HG03064 (cell line): ENCODE results near the gene CA10.

Source experiments
- ATAC-seq: cut with Tn5 transposase; IDR thresholded peaks from one replicate; pipeline ENCODE4 v1.9.1; 2021; ENCODE audit warnings: low read depth; ENCODE audit not compliant: unreplicated experiment

CA10 gene

GRCh38 chr17:51890710-51891109 is 267.8 kb downstream of the CA10 start:
- no peak for ATAC-seq

GRCh38 chr17:51888816-51889215 is 269.7 kb downstream of the CA10 start:
- ATAC-seq: no peak

GRCh38 chr17:51876986-51877385 is 281.5 kb downstream of the CA10 start:
- ATAC-seq: no peak

DNA sequence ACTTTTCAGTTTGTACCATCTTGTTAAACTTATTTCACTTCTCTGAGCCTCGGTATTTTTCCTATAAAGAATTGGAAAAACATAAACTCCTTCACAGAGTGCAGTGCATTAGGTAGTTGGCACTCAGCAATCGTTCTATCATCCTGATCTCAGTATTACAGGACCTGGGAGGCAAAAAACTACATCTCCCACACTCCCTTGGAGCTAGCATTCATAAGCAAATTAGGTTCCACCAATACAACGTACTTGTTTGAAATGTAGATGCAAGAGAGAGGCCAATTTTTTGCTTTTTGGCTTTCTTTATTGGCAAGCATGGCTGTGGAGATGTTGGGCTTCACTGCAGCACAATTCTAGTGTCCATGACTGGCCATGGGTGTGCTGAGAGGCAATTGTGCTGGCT is 285.2 kb downstream of the CA10 start:
- ATAC-seq: no peak

- no peak for ATAC-seq
Measured at GRCh38 chr17:51869387-51869786, 289.1 kb downstream of the CA10 start.

GRCh38 chr17:51860954-51861561 is 297.5 kb downstream of the CA10 start:
- ATAC-seq: no peak

GRCh38 chr17:51857052-51857597 is 301.4 kb downstream of the CA10 start:
- ATAC-seq: no peak

DNA sequence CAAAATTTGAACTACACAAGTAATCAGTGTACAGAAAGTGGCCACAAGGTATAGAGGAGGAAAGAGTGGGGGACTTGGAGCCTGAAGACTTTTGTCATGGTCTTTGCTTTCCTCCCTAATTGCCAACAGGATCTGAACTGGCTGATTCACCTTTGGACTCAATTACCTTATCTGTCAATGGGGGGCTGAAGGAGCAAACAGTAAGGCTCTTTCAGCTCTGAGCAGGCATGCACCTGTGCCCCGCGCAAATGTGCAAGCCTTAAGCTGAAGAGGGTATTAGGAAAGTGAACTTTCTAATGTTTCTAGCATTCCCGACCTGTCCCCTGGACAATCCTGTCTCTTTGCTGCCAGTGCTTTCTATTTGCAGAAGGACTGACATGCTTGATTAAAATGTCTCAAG is 302.7 kb downstream of the CA10 start:
- ATAC-seq: no peak

GRCh38 chr17:51853857-51854256 is 304.7 kb downstream of the CA10 start:
- no peak for ATAC-seq

- no peak for ATAC-seq
Measured at GRCh38 chr17:51852603-51853002, 305.9 kb downstream of the CA10 start.

DNA sequence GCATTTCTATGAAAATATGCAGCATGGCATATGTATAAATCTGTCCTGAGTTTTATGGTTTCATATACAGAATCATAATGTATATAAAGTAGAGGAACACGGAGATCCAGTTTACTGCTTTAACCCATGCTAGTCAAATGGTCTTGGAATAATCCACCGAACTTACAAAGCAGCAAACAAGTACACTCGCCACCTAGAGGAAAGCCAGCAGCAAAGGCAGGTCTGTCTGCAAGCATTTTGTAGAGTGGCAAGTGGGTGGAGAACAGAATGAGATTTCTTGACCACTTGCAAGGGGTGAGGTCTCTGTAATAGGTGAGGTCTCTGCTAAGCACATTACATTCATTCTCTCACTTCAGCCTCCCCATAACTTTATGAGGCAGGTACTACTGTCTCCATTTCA is 308.3 kb downstream of the CA10 start:
- ATAC-seq: no peak

DNA sequence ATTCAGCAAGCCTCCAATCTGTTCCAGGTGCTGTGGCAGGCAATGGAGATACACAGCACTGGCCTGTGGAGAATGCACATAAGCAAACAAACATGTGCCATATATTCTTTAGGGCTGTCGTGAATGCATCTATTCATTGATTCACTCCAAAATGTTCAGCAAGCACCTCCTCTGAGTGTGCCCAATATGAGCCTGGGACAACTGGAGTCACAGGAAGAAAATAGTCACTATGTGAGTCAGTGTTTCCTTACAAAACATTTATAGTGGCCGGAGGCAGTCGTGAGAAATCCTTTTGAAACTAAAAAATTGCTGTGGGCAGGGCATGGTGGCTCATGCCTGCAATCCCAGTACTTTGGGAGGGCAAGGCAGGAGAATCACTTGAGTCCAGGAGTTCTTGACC is 310.1 kb downstream of the CA10 start:
- ATAC-seq: no peak

DNA sequence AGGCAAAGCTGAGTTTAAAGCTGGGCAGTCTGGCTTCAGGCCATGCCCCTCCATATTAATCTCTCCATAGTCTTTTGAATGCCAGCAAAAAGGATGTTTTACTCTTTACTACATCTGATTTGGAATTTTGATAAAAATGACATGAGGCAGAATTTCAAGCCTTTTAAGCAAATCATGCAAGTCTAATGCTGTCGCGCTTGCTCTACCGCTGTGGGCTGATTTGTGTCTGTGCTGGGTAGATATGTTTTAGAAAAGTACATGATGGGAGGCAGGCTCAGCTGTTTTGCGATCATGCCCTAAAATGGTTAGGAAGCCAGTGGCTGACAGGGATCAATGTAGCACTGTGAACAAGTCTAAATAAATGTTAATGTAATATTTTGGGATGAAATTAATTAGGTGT is 311.9 kb downstream of the CA10 start:
- ATAC-seq: no peak

DNA sequence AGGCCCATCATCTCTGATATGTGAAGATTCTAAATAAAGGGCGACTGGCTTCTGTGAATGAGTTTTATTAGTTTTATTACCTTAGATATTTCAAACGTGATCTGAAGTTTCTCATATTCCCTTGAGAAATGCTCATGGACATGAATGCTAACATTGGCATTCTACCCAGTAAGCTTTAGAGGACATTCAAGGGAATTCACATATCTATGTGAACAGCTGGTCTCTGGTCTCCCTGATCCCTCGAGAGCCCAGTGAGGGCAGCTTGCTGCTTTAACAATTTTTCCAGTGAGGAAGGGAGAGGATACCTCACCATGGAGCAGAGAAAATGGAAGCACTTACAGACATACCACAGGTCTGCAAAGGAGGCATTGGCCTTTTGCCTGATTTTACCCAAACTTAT is 312.7 kb downstream of the CA10 start:
- no peak for ATAC-seq

DNA sequence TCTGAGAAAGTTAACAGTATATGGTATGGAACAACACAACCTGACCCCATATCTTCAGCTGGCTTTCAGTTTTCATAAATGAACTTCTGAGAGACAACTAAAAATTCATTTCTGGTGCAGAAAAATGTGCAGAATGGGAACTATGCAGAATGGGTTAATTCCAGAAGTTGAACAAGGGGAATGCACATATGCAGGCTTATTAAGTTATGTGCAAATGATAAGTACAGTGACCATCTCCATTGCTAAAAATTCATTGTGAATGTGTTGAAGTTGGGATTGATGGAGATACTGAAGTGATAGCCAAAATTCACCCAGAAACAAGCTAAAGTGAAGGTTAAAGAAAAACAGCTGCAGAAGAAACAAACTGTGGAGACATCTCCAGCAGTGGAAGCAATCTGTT is 315.8 kb downstream of the CA10 start:
- no peak for ATAC-seq

- ATAC-seq: no peak
Measured at GRCh38 chr17:51841669-51842068, 316.8 kb downstream of the CA10 start.

- ATAC-seq: no peak
Measured at GRCh38 chr17:51840688-51841087, 317.8 kb downstream of the CA10 start.

- ATAC-seq: no peak
Measured at GRCh38 chr17:51833620-51834019, 324.9 kb downstream of the CA10 start.

DNA sequence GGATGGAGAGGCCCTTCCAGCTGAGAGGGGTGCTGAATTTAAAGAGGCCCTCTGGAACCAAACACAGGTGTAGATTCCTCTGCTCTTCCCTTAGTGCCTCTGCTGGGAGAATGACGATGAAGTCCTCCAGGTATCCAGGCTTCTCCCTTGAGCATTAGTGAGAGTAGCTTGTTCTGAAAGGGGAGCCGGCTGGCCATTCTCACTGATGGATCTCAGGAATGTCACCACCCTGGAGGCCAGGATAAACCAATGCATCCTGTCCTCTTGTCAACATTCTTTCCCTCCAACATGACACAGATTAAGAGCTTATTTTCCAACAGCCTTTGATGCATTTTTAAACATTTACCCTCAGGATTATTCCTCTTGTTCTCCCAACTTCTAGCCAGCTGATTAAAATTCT is 325.5 kb downstream of the CA10 start:
- ATAC-seq: no peak

DNA sequence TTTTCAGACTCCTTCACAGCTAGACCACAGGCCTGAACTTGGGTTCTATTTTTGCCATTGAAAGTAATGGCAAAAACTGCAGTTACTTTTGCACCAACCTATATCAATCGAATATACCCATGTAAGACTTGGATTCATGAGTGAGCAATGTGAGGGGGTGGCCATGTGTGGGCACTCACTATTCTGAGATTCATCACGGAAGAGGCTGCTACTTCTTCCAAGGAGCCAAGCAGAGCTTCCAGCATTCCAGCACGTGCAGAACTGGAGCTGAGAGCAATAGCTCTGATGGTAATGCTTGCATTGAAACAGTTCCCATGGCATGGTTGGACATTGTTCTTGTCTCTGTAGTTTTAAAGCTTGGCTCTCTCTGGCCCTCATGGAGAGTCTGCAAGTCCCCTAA is 327.6 kb downstream of the CA10 start:
- no peak for ATAC-seq

DNA sequence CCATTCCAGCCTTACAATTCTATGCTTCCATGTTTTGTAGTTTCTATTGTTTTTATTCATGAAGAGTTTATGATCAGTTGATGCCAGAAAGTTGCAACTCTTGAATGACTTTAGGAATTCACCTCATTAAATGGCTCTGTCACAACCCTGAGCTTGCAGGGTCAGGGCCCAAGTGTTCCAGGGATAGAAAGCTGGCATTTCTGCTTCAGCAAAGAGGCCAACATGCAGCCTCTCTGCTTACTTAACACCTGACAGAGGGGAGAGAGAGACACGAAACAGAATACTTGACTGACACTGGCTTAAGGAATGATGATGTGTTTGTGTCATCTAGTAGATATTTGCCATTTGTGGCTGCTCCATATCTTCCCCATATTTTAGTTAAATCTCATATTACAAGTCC is 328.1 kb downstream of the CA10 start:
- no peak for ATAC-seq

GRCh38 chr17:51828901-51829300 is 329.6 kb downstream of the CA10 start:
- ATAC-seq: no peak

DNA sequence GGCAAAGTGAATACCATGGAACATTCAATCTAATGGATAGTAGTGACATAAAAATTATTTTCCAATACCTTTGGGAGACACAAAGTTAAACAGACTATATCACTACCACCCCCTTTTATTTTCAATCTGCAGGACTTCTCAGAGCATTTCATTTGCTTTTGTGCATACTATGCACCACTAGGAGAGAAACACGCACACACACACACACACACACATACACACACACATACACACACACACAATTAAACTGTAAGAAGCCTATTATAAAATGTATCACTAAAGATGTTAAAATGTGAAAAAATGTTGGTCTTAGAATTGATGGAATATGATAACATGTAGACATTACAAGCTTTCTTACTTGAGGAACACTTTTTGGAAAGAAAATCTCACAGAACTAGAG is 331.4 kb downstream of the CA10 start:
- no peak for ATAC-seq
